Measurements from ENCODE around the gene SLC4A2.
A peak's percentile ranks its signal among the peaks of the same experiment; 100 is the strongest.

SLC4A2 gene

DNA sequence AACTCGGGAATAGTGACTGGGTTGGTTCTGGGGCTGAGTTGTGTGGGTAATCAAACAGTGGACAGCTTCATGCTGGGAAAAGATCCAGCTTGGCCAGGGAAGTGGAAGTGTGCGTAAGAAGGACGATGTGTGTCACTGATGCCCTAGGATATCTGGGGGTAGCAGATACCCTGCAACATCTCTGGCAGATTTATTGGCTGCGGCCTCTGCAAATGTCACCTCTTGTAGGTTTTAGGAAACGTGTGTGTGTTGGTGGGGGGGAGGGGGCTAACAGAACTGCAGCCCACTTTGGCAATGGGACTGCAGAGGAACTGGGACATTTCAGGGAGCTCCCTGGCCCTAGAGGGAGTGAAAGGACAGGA is 25.9 kb downstream of the SLC4A2 start:
- H3K4me3 ChIP-seq (replicated peaks; ENCODE audit: insufficient read depth, low read length): no peak overlapping the region
- H3K27ac ChIP-seq (replicated peaks): no peak overlapping the region
- TF ChIP-seq, protein P1, sequence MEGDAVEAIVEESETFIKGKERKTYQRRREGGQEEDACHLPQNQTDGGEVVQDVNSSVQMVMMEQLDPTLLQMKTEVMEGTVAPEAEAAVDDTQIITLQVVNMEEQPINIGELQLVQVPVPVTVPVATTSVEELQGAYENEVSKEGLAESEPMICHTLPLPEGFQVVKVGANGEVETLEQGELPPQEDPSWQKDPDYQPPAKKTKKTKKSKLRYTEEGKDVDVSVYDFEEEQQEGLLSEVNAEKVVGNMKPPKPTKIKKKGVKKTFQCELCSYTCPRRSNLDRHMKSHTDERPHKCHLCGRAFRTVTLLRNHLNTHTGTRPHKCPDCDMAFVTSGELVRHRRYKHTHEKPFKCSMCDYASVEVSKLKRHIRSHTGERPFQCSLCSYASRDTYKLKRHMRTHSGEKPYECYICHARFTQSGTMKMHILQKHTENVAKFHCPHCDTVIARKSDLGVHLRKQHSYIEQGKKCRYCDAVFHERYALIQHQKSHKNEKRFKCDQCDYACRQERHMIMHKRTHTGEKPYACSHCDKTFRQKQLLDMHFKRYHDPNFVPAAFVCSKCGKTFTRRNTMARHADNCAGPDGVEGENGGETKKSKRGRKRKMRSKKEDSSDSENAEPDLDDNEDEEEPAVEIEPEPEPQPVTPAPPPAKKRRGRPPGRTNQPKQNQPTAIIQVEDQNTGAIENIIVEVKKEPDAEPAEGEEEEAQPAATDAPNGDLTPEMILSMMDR (IDR thresholded peaks at IDR 0.05; ENCODE audit: insufficient read depth, low read length): no peak
- TF ChIP-seq POLR2AphosphoS5 (IDR thresholded peaks at IDR 0.05; ENCODE audit: low read depth) (no peak), GABPA (IDR thresholded peaks at IDR 0.05; ENCODE audit: low read depth) (no peak), SPI1 (IDR thresholded peaks at IDR 0.05; ENCODE audit: borderline replicate concordance, low read depth) (no peak)
- TF ChIP-seq, protein P2, sequence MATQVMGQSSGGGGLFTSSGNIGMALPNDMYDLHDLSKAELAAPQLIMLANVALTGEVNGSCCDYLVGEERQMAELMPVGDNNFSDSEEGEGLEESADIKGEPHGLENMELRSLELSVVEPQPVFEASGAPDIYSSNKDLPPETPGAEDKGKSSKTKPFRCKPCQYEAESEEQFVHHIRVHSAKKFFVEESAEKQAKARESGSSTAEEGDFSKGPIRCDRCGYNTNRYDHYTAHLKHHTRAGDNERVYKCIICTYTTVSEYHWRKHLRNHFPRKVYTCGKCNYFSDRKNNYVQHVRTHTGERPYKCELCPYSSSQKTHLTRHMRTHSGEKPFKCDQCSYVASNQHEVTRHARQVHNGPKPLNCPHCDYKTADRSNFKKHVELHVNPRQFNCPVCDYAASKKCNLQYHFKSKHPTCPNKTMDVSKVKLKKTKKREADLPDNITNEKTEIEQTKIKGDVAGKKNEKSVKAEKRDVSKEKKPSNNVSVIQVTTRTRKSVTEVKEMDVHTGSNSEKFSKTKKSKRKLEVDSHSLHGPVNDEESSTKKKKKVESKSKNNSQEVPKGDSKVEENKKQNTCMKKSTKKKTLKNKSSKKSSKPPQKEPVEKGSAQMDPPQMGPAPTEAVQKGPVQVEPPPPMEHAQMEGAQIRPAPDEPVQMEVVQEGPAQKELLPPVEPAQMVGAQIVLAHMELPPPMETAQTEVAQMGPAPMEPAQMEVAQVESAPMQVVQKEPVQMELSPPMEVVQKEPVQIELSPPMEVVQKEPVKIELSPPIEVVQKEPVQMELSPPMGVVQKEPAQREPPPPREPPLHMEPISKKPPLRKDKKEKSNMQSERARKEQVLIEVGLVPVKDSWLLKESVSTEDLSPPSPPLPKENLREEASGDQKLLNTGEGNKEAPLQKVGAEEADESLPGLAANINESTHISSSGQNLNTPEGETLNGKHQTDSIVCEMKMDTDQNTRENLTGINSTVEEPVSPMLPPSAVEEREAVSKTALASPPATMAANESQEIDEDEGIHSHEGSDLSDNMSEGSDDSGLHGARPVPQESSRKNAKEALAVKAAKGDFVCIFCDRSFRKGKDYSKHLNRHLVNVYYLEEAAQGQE (IDR thresholded peaks at IDR 0.05; ENCODE audit: insufficient replicate concordance, low read depth): no peak
- H3K27me3 ChIP-seq (ENCODE audit: insufficient read depth, poor library complexity, severe bottlenecking): no peaks in the 10 kb centered on the region
- no peak for DNase-seq (ENCODE audit: low read depth in 1 of 2, low spot score in 1 of 2)

DNA sequence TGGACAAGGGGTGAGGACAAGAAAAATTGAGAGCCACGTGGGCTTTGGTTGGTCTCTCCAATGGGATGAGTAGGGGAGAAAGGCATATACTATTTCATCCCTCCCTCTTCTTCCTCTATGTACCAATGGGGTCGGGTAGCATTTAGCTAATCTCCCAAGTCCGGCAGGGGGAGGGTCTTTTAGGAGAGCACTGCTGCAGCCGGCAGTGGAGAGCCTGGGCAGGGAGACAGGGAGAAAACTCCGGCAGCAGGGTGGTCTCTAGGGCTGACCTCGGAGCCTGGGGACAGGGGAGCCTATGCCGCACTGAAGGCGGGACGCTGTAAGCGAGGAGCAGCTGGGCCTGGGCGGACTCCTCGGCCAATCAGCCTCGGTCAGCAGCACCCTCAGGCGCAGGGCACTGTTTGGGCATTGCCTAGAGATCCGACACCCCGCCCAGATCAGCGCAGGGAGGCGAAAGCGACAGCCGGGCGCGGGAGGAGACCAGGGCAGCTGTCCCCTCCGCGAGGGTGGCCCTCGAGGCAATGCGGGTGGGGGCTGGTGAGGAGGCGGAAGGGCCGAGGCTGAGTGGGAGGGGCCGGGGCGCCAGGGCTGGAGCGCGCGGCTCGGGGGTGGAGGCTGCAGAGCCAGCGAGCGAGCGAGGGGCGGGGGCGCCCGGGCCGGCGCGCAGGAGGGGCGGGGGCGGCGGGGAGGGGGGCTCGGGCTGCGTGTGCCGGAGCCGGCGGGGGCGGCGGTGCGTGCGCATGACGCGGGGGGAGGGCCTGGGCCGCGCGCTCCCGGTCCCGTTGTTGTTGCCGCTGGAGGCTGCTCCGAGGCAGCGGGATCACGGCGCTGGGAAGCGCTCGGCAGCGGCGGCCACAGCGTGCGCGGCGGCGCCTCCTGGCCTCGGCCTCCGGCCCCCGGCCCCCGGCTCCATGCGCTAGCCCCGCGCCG is 26.6 kb downstream of the SLC4A2 start, which contains the start of gene AGAP3:
AGAP3 (plus strand) TSS at position 785 of the 930 bp plus-strand sequence. CDS start 267 bp downstream, outside the sequence.
- TF ChIP-seq, protein P1 (IDR thresholded peaks at IDR 0.05; ENCODE audit: insufficient read depth, low read length): no peak
- DNase-seq (ENCODE audit: low read depth in 1 of 2, low spot score in 1 of 2): peak; percentile 71 to 73
- no peaks in the 10 kb centered on the region for H3K27me3 ChIP-seq (ENCODE audit: insufficient read depth, poor library complexity, severe bottlenecking)
- peak within 1 kb of the TSS; percentile 77 for H3K27ac ChIP-seq (replicated peaks)
- H3K4me3 ChIP-seq (replicated peaks; ENCODE audit: insufficient read depth, low read length): peak within 1 kb of the TSS; percentile 78

DNA sequence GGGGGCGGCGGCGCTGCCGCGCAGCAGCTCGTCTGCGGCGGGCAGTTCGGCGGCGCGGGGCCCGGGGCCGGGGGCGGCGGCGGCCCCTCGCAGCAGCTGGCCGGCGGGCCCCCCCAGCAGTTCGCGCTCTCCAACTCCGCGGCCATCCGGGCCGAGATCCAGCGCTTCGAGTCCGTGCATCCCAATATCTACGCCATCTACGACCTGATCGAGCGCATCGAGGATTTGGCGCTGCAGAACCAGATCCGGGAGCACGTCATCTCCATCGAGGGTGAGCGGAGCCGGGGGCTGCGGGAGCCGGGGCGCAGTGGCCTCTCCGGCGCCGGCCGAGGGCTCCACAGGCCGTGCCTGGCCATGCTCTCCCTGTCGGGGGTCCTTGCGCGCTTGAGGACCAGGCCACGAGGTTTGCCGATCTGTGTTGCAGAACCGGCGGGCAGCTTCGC is 27.4 kb downstream of the SLC4A2 start:
- H3K4me3 ChIP-seq (replicated peaks; ENCODE audit: insufficient read depth, low read length): peak overlapping the region; percentile 78
- no peaks in the 10 kb centered on the region for H3K27me3 ChIP-seq (ENCODE audit: insufficient read depth, poor library complexity, severe bottlenecking)
- H3K27ac ChIP-seq (replicated peaks): peak overlapping the region; percentile 77
- TF ChIP-seq, protein P1 (IDR thresholded peaks at IDR 0.05; ENCODE audit: insufficient read depth, low read length): no peak
- TF ChIP-seq, protein P2 (IDR thresholded peaks at IDR 0.05; ENCODE audit: insufficient replicate concordance, low read depth): no peak
- no peak for TF ChIP-seq SPI1 (IDR thresholded peaks at IDR 0.05; ENCODE audit: borderline replicate concordance, low read depth)
- no peak for TF ChIP-seq GABPA (IDR thresholded peaks at IDR 0.05; ENCODE audit: low read depth)
- DNase-seq (ENCODE audit: low read depth in 1 of 2, low spot score in 1 of 2): peak in 1 of 2 experiments; percentile 22
